HepG2 (cell line): Measurements from ENCODE around the gene GTF2E1. TPM values are rescaled to one million over a fixed set of nuclear protein-coding genes. Genes with fewer than 3 reads are reported as not detected.

Experiments
- ATAC-seq: fragments of 200-7000 bp; cut with Tn5 transposase; 3 replicates; pipeline ENCODE4 v1.9.1; 2020; ENCODE audit warnings: mild to moderate bottlenecking, moderate library complexity
- BruUV-seq: library from RNA; stranded (reverse); fragments of 400-500 nt; replicated peaks from 2 replicates; lab custom pipeline; 2021; lab: Mats Ljungman, UMichigan
- CTCF ChIA-PET: fragments of 300-600 bp; formaldehyde crosslinking; extraction: SDS; loops from one replicate; lab custom pipeline; 2021; ENCODE audit warnings: low total read pairs, inconsistent platforms, low intra/inter-chr PET ratio; lab: Yijun Ruan, JAX
- POLR2A ChIA-PET: fragments of 350-600 bp; sonication (Branson Sonifier 250); formaldehyde crosslinking; loops from one replicate; lab custom pipeline; 2020; ENCODE audit warnings: antibody characterized with exemption, inconsistent platforms; lab: Yijun Ruan, JAX
- DNase-seq: peaks from one replicate; pipeline ENCODE4 v3.0.0-alpha.2; 2015; ENCODE audit warnings: low spot score
- FAIRE-seq: peaks from 3 replicates; lab custom pipeline; 2011; peaks lifted over from hg19 to GRCh38; lab: Jason Lieb, UNC
- H2AFZ ChIP-seq: one replicate; pipeline ENCODE4 v1.6.1; 2011; ENCODE audit warnings: low read length, inconsistent platforms
- H3K27ac ChIP-seq: fragments of 300-600 bp; 3 replicates; pipeline ENCODE4 v1.8.0; 2011; ENCODE audit warnings: mixed run types, mild to moderate bottlenecking, mixed read lengths, low read length, inconsistent platforms; ENCODE audit not compliant: insufficient read depth; ENCODE audit errors: extremely low read length
- H3K27me3 ChIP-seq, 2 experiments: fragments of 200-600 bp in 1 of 2; 2 replicates in 1 of 2; 3 replicates in 1 of 2; pipeline versions ENCODE4 v1.6.0 to v1.8.0; 2011; ENCODE audit warnings: low read length in 2 of 2, mild to moderate bottlenecking in 2 of 2, moderate library complexity in 2 of 2, inconsistent platforms in 1 of 2; ENCODE audit not compliant: insufficient read depth in 2 of 2, control insufficient read depth in 1 of 2
- H3K36me3 ChIP-seq, 2 experiments: fragments of 200-600 bp in 1 of 2; replicated peaks in 1 of 2; 2 replicates in 1 of 2; 3 replicates in 1 of 2; pipeline versions ENCODE4 v1.5.1 to v1.8.0; 2011; ENCODE audit warnings: low read length in 2 of 2, inconsistent platforms in 1 of 2; ENCODE audit not compliant: insufficient read depth in 2 of 2, control insufficient read depth in 1 of 2
- H3K4me1 ChIP-seq: 2 replicates; pipeline ENCODE4 v1.5.1; 2012; ENCODE audit warnings: low read length, inconsistent platforms; ENCODE audit not compliant: insufficient read depth
- H3K4me2 ChIP-seq: 2 replicates; pipeline ENCODE4 v1.6.0; 2011; ENCODE audit warnings: low read depth, low read length, inconsistent platforms
- H3K4me3 ChIP-seq, 3 experiments: fragments of 200-600 bp in 1 of 3; sonication (generic), shearing (Covaris generic) in 1 of 3; replicated peaks in 1 of 3; 2 replicates each; pipeline ENCODE4 v1.5.1; 2011 to 2016; ENCODE audit warnings: low read length in 3 of 3, inconsistent platforms in 2 of 3, low read depth in 2 of 3, mild to moderate bottlenecking in 2 of 3, control low read depth in 1 of 3, mixed read lengths in 1 of 3; ENCODE audit not compliant: insufficient read depth in 1 of 3
- H3K79me2 ChIP-seq: one replicate; pipeline ENCODE4 v1.6.1; 2011; ENCODE audit warnings: low read length, inconsistent platforms; ENCODE audit not compliant: insufficient read depth
- H3K9ac ChIP-seq: 2 replicates; pipeline ENCODE4 v1.6.0; 2011; ENCODE audit warnings: mild to moderate bottlenecking, low read depth, low read length, inconsistent platforms; ENCODE audit not compliant: insufficient read depth
- H3K9me3 ChIP-seq: 2 replicates; pipeline ENCODE4 v1.5.1; 2012; ENCODE audit warnings: mild to moderate bottlenecking, low read length
- H4K20me1 ChIP-seq: 2 replicates; pipeline ENCODE4 v1.6.0; 2011; ENCODE audit warnings: inconsistent platforms, mild to moderate bottlenecking, low read length, moderate library complexity; ENCODE audit not compliant: insufficient read depth
- BHLHE40 ChIP-seq: IDR thresholded peaks from 2 replicates; pipeline ENCODE4 v1.6.1; 2011; ENCODE audit warnings: low read length, improper control_type of control experiment
- CEBPZ ChIP-seq: IDR thresholded peaks from 2 replicates; pipeline ENCODE4 v1.6.1; 2012; ENCODE audit warnings: low read length, improper control_type of control experiment
- JUND ChIP-seq: sonication (generic); formaldehyde crosslinking; IDR thresholded peaks from 2 replicates; pipeline ENCODE4 v1.8.0; 2022; ENCODE audit warnings: mild to moderate bottlenecking, missing genetic modification reagents
- MXD3 ChIP-seq: IDR thresholded peaks from 2 replicates; pipeline ENCODE4 v1.6.1; 2016; ENCODE audit warnings: mild to moderate bottlenecking, missing biosample characterization, missing genetic modification reagents
- RARA ChIP-seq: IDR thresholded peaks from 2 replicates; pipeline ENCODE4 v1.6.1; 2016; ENCODE audit warnings: missing genetic modification reagents, missing compliant biosample characterization
- REPIN1 ChIP-seq: sonication (generic); formaldehyde crosslinking; IDR thresholded peaks from 2 replicates; pipeline ENCODE4 v1.8.0; 2022; ENCODE audit warnings: missing genetic modification reagents, low read depth, mild to moderate bottlenecking, borderline replicate concordance
- SOX5 ChIP-seq: IDR thresholded peaks from 2 replicates; pipeline ENCODE4 v1.6.1; 2016; ENCODE audit warnings: borderline replicate concordance
- THAP9 ChIP-seq: sonication (generic); formaldehyde crosslinking; IDR thresholded peaks from 2 replicates; pipeline ENCODE4; 2020; ENCODE audit warnings: missing genetic modification reagents, mild to moderate bottlenecking, borderline replicate concordance
- ZC3H4 ChIP-seq: sonication (generic); formaldehyde crosslinking; IDR thresholded peaks from 2 replicates; pipeline ENCODE4 v1.4.0; 2020; ENCODE audit warnings: missing genetic modification reagents, borderline replicate concordance
- ZFP91 ChIP-seq: sonication (generic); formaldehyde crosslinking; IDR thresholded peaks from 2 replicates; pipeline ENCODE4 v1.9.0; 2022; ENCODE audit warnings: missing genetic modification reagents, mild to moderate bottlenecking, borderline replicate concordance
- ZNF780A ChIP-seq: sonication (generic); formaldehyde crosslinking; IDR thresholded peaks from 2 replicates; pipeline ENCODE4 v1.8.0; 2022; ENCODE audit warnings: mild to moderate bottlenecking, missing genetic modification reagents, moderate library complexity
- WGBS: methylation state at CpG from one replicate; pipeline ENCODE4 v1.1.6; 2017; ENCODE audit warnings: low lambda C conversion rate; 5-methylcytosine and 5-hydroxymethylcytosine counted together
- in situ Hi-C: cut with HindIII; loops from 2 replicates; pipeline ENCODE4 v1.10.0; 2017; ENCODE audit warnings: low pct_unique_long_range_greater_than_20kb; ENCODE audit not compliant: extremely low pct_ligation_motif_present
- intact Hi-C: fragments of 100-400 bp; cut with micrococcal nuclease; formaldehyde crosslinking; loops from one replicate; pipeline ENCODE4 v1.10.0; 2022; ENCODE audit not compliant: unreplicated experiment
- polyA plus RNA-seq, 8 experiments: library from polyadenylated mRNA; depleted of rRNA in 3 of 8; stranded (reverse) in 7 of 8; unstranded in 1 of 8; fragments of >200 nt; fragmentation: Illumina TruSeq in 4 of 8; extraction: Trizol in 4 of 8; gene quantifications; 2 replicates each; pipeline versions ENCODE4 v1.2.1 to v1.2.3, GENCODE V29; 2011 to 2016; ENCODE audit warnings: low read depth in 4 of 8, missing spikeins in 1 of 8, mixed read lengths in 1 of 8; ENCODE audit not compliant: insufficient read depth in 1 of 8
- total RNA-seq, 5 experiments: library from RNA; depleted of rRNA; stranded (reverse); fragments of >200 nt; fragmentation: Illumina TruSeq; extraction: Trizol; gene quantifications; 2 replicates each; pipeline ENCODE4 v1.2.3, GENCODE V29; 2016; ENCODE audit warnings: low read depth in 1 of 5
- TF ChIP-seq, protein P1 (sequence below), 2 experiments: sonication (generic) in 1 of 2; formaldehyde crosslinking in 1 of 2; IDR thresholded peaks; 2 replicates each; pipeline versions ENCODE4 v1.5.1 to v1.6.1; 2011 to 2020; ENCODE audit warnings: borderline replicate concordance in 1 of 2, low read depth in 1 of 2, low read length in 1 of 2, mild to moderate bottlenecking in 1 of 2, missing genetic modification reagents in 1 of 2, moderate library complexity in 1 of 2

Gene GTF2E1
- total and polyA plus RNA-seq, 2 of the 13 experiments (the other 11 are each of a cell fraction or from before 2014, with no cell fraction given), result 7.7 to 21.5 TPM

- intact Hi-C loops, result loop anchor here (1.0 to 5.0 kb wide), 3 partner anchors 60 to 105 kb away; partner anchors contain the start of gene HGD
- no peaks in the 10 kb centered on the region for H3K9me3 ChIP-seq
- CTCF ChIA-PET, result no interaction called here
- in situ Hi-C loops, result loop anchor here (5.0 kb wide), 1 partner anchor 65 kb away; no protein-coding TSS in a partner anchor
- ATAC-seq (peak; percentile 2; the same call in 1 of the 3 replicates), FAIRE-seq (no peak), DNase-seq (peak; percentile 9)
- H3K4me3 ChIP-seq, result peak overlapping the region; percentile 89 to 98 (median 90)
- H2AFZ ChIP-seq, result no peak overlapping the region
- 13% methylated on average over 10 of the region's 10 CpGs for WGBS
- H3K4me1 ChIP-seq, result peaks cover 29% of the 10 kb centered on the region
- peak overlapping the region; percentile 73 for H3K4me2 ChIP-seq
- H4K20me1 ChIP-seq, result no peaks in the 10 kb centered on the region
- 0 out of 5 replicates have a peak, but pooled peaks cover 0 to 9% of the 10 kb centered on the region in 2 experiments for H3K36me3 ChIP-seq
- peaks cover 45% of the 10 kb centered on the region for H3K79me2 ChIP-seq
- H3K27me3 ChIP-seq, result no peaks in the 10 kb centered on the region; a peak in 1 of 5 replicates
- POLR2A ChIA-PET, result interaction anchor here (0.7 to 1.6 kb wide), 5 partner anchors 19 to 146 kb away, joined by 3 to 15 read pairs (median 4); partner anchors contain the start of genes HGD and NDUFB4
- H3K9ac ChIP-seq, result peak overlapping the region; percentile 98
- BruUV-seq, result no TSS peak
- H3K27ac ChIP-seq, result peak overlapping the region; percentile 98
- TF ChIP-seq MXD3 (CRISPR knock-in tag) (no peak), REPIN1 (CRISPR knock-in tag) (no peak), SOX5 (CRISPR knock-in tag) (0 out of 2 replicates have a peak, but pooled peaks have one; percentile 12), CEBPZ (no peak), ZFP91 (CRISPR knock-in tag) (no peak), ZNF780A (CRISPR knock-in tag) (no peak), ZC3H4 (CRISPR knock-in tag) (0 out of 2 replicates have a peak, but pooled peaks have one; percentile 25), BHLHE40 (peak; percentile 60; the same call in 1 of the 2 replicates), THAP9 (CRISPR knock-in tag) (no peak), RARA (no peak), JUND (CRISPR knock-in tag) (no peak)
- TF ChIP-seq, protein P1, sequence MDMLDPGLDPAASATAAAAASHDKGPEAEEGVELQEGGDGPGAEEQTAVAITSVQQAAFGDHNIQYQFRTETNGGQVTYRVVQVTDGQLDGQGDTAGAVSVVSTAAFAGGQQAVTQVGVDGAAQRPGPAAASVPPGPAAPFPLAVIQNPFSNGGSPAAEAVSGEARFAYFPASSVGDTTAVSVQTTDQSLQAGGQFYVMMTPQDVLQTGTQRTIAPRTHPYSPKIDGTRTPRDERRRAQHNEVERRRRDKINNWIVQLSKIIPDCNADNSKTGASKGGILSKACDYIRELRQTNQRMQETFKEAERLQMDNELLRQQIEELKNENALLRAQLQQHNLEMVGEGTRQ (IDR thresholded peaks at IDR 0.05; ENCODE audit: low read depth, low read length), result no peak
- TF ChIP-seq, protein P1 (CRISPR knock-in tag; IDR thresholded peaks at IDR 0.05; ENCODE audit: borderline replicate concordance), result no peak
Observed at GRCh38 chr3:120741837-120742197, 727 bp upstream of the GTF2E1 start.
